ENCODE measurements around the gene KIAA1671.
A peak's percentile ranks its signal among the peaks of the same experiment; 100 is the strongest.

KIAA1671 gene

GRCh38 chr22:25096638-25097405, 144.3 kb downstream of the KIAA1671 start:
- no peak for DNase-seq

DNA sequence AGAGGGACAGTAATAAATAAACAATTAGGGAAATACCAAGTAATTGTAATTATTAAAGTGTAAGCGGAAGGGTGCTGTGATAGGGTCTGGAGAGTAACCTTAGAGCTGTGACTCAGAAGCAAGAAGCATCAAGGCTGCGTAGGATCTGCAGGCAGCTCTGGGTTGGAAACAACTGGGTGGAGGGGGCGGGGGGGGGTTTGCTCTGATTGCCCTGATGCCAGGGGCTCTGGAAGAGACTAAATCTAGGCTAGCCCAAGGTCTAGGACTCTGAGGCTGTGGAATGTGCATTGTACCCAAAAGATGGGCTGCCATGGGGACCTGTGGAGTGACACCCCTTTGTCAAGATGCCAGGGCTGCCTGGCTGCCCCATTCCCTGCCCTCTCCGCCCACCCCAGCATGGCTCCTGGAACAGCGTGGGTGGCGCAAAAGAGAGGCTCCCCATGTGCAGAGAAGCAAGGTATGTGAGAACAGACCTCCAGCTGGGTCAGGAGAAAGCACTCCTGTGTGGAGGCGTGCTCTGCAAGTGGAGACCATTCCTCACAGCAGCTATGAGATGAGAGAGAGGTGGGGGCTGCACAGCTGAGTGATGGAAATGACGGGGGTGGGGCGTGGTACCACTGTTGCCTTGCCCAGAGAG, 146.0 kb downstream of the KIAA1671 start:
- DNase-seq: no peak

GRCh38 chr22:25099202-25099601, 146.7 kb downstream of the KIAA1671 start:
- no peak for DNase-seq

- DNase-seq: no peak
Measured at GRCh38 chr22:25100402-25100801, 147.9 kb downstream of the KIAA1671 start.

GRCh38 chr22:25100948-25101347, 148.4 kb downstream of the KIAA1671 start:
- DNase-seq: no peak

- DNase-seq: no peak
Measured at GRCh38 chr22:25101501-25101900, 149.0 kb downstream of the KIAA1671 start.

DNA sequence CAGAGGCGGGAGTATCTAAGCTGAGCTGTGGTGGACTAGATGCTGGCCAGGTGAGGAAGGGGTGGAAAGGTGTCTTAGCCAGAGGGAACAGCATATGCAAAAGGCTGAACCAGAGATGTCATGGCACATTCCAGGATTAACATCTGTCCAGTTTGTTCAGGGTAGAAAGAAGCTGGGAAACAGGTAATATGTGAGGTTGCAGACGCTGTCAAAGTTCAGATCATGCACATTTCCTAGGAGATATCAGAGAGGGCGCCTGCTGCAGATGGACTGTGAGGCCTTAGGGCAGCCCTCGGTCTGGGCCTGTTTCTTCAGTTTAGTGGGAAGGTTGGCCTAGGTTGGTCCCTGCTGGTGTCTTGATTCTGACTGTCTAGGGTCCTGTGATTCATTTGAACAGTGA, 149.5 kb downstream of the KIAA1671 start:
- DNase-seq: no peak

DNA sequence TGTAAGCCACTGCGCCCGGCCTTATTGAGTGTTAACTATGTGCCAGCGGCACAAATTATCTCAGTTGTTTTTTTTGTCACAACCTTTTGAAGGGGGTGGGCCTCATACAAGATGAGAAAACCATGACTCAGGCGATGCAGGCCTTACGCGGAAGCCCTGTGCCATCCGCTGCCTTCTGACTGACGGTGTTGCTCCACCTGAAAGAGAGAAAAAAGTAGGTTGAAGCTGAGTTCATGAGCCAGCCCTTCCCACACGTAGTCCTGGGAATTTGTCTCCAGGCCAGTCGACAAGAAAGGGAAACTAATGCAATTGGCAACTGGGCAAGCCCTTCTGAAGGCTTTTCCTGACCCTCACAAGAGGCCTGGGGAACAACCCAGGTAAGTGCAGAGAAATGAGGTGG, 150.2 kb downstream of the KIAA1671 start:
- DNase-seq: no peak

GRCh38 chr22:25104367-25104766, 151.9 kb downstream of the KIAA1671 start:
- DNase-seq: no peak

GRCh38 chr22:25105817-25106650, 153.5 kb downstream of the KIAA1671 start:
- no peak for DNase-seq

GRCh38 chr22:25109878-25110595, 157.5 kb downstream of the KIAA1671 start:
- no peak for DNase-seq

DNA sequence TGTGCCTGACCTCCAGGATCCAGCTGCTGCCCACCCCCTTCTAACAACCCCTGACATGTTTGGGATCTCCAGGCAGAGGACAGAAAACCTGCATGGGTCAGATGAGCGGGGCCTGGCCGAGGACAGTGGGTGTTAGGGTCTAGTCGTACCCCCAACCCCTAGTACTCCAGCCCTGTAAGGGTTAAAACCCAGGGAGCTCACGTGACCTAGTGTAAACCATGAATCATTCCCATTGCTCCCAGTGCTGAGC, 158.0 kb downstream of the KIAA1671 start:
- DNase-seq: no peak

DNA sequence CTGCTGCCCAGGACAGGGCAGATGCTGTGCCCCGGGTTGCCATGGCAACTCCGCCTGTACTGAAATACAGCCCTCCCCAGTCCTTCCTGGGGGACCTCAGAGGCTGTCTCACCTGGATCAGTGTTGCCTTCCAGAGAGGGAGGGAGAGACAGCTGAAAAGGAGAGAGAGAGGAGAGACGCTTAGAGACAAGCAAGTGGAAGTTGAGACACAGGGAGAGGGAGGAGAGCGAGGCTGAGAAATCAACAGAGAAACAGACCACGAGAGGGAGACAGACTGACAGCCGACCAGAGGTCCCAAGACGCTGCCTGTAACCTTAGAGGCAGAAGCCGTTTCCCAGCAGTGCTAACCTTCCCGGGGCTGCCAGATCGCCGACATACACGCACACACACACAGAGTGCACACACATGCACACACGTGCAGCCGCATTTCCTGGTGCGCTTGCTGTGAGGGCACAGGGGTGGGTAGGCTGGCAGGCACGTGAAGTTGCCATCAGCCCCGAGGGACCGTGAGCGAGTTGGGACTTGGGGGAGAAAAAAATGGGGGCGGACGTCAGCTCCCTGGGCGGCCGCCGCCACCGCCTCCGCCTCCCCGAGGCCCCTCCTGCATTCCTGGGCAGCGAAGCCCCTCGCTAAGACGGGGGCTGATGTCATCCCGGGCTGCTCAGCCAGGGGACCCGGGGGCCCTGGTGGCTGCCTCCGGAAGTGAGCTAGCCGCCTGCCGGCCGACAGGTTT, 158.5 kb downstream of the KIAA1671 start:
- DNase-seq: peak; percentile 74

- DNase-seq: no peak
Measured at GRCh38 chr22:25111579-25112517, 159.3 kb downstream of the KIAA1671 start.

- DNase-seq: no peak
Measured at GRCh38 chr22:25112538-25113253, 160.2 kb downstream of the KIAA1671 start.

DNA sequence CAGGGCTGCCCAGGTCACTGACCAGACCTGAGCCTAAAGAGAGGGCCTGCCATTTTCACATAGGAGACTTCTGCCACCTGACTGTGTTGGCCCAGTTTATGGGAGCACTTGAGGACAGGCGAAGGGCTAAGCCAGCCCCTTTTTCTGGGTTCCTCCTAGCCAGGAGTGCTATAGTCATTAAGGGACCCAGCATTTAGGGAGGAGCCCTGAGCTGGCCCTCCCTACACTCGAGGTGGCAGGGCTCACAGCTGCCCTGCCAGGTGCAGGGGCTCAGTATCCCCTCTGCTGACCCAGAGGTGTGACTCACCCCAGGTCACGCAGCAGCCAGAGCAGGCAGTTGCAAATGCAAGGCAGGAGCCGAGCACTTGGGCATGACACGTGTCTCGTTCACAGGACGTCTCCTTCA, 160.8 kb downstream of the KIAA1671 start:
- no peak for DNase-seq

DNA sequence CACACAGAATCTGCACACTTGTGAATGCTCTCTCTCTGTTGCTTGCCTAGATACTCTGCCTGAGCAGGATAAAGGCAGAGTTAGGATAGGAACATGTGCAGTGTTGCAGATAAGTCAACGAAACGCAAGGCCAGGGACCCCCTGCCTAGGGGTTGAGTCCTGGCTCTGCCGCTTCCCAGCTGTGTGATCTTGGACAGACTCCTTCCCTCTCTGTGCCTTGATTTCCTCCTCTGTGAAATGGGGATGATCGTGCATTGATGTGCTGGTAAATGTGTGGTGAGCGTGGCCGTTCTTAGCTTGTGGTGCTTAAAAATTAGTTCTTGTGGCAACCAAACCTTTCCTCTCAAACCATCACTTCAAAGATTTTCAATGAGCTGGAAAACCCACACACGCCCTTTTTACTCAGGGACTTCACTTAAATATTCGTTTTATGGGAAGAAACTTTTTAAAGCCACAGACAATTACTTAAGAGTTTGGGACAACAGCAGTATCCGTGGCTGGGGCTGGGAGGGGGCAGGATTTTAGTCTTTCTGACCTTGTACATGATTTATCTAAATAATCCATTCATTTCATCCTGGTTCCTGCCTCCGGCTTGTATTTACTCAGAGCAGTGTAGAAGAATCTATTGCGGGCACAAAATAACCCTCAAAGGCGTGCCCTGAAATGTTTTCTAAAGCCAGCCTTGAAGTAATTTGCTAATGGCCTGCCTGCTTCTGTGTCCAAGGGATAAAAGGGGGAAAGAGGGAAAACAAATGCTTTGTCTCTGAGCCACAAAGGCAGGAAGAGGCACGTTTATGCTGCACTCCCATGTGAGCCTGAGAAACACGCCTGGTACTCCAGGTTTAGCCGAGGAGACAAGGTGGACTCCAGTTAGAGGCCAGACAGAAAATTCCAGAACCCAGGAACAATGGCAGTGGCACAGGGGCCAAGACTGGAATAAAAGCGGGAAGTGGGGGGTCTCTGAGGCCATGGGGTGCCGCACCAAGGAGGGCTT, 162.2 kb downstream of the KIAA1671 start:
- no peak for DNase-seq

DNA sequence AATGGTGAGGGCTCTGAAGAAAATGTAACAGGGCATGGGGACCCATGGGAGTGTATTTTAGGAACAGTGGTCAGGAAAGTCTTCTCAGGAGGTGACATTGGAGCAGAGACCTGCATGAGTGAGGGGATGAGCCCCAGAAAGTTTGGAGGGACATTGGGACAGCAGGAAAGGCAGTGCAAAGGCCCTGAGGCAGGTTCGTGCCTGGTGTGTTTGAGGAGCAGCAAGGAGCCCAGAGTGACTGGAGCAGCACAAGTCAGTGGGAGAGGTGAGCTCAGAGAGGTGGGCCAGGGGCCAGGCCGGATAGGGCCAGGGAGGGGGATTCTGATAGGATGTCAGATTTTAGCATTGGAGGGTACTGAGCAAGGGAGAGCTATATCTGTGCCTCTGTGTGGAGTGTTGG, 167.1 kb downstream of the KIAA1671 start:
- no peak for DNase-seq

- DNase-seq: no peak
Measured at GRCh38 chr22:25120093-25120561, 167.6 kb downstream of the KIAA1671 start.

All from activated effector memory CD4-positive, alpha-beta T cell treated with anti-CD3 and anti-CD28 coated beads, Interleukin-2, amount 50 U/mL, for 16 hours (primary cell).